Stimulated activated CD4-positive, alpha-beta T cell treated with anti-CD3 and anti-CD28 coated beads, Interleukin-1b, Interleukin-23, amount 100 ng/mL, for 48 hours (primary cell): ENCODE measurements around the gene NGRN.
A peak's percentile ranks its signal among the peaks of the same experiment; 100 is the strongest.
"Not testable (repeated sequence)": the region's sequence is repeated elsewhere in the genome, so short reads cannot be mapped to it uniquely, and the experiment has no call there.

Source experiments
- DNase-seq: peaks from one replicate; pipeline ENCODE4 v3.0.0-alpha.2; 2020

NGRN gene

GRCh38 chr15:90234096-90234988 lies 31.1 kb upstream of the NGRN start, which contains the start of gene GDPGP1:
Gene GDPGP1, plus strand, starts transcription at chr15:90234209. Its CDS starts 6,700 bp downstream, at chr15:90240909.
- DNase-seq = no peak

GRCh38 chr15:90239371-90239770 lies 26.1 kb upstream of the NGRN start:
- no peak for DNase-seq

GRCh38 chr15:90240856-90241255 lies 24.6 kb upstream of the NGRN start:
- DNase-seq = no peak

GRCh38 chr15:90241343-90242192 lies 23.9 kb upstream of the NGRN start:
- no peak for DNase-seq

- no peak for DNase-seq
Observed at GRCh38 chr15:90243943-90244639, 21.4 kb upstream of the NGRN start.

- DNase-seq = no peak
Observed at GRCh38 chr15:90248789-90249202, 16.7 kb upstream of the NGRN start.

GRCh38 chr15:90249203-90249863 lies 16.1 kb upstream of the NGRN start, which contains the start of gene TTLL13:
Gene TTLL13, plus strand, starts transcription at chr15:90249556. Its CDS starts 1,075 bp downstream, at chr15:90250631.
- peak; percentile 87 for DNase-seq

GRCh38 chr15:90257776-90258175 lies 7.7 kb upstream of the NGRN start:
- DNase-seq = no peak

- no peak for DNase-seq
Observed at GRCh38 chr15:90259524-90259923, 5.9 kb upstream of the NGRN start.

GRCh38 chr15:90260731-90261130 lies 4.7 kb upstream of the NGRN start:
- DNase-seq = not testable (repeated sequence)

- DNase-seq = no peak
Observed at GRCh38 chr15:90261811-90262210, 3.7 kb upstream of the NGRN start.

GRCh38 chr15:90262426-90262825 lies 3.0 kb upstream of the NGRN start:
- no peak for DNase-seq

GRCh38 chr15:90264671-90265070 lies 801 bp upstream of the NGRN start:
- DNase-seq = peak; percentile 46

GRCh38 chr15:90266061-90266431 lies 574 bp downstream of the NGRN start:
- DNase-seq = peak; percentile 40

- DNase-seq = peak; percentile 20
Observed at GRCh38 chr15:90266485-90266884, 1.0 kb downstream of the NGRN start.

GRCh38 chr15:90268415-90268814 lies 2.9 kb downstream of the NGRN start:
- no peak for DNase-seq

GRCh38 chr15:90270502-90271150 lies 5.2 kb downstream of the NGRN start:
- no peak for DNase-seq

- no peak for DNase-seq
Observed at GRCh38 chr15:90271459-90272166, 6.1 kb downstream of the NGRN start.

GRCh38 chr15:90278467-90278866 lies 13.0 kb downstream of the NGRN start:
- DNase-seq = not testable (repeated sequence)

- DNase-seq = not testable (repeated sequence)
Observed at GRCh38 chr15:90280743-90281142, 15.3 kb downstream of the NGRN start.

GRCh38 chr15:90281637-90282036 lies 16.2 kb downstream of the NGRN start:
- not testable (repeated sequence) for DNase-seq
